Karpas-422 (cell line): ENCODE results near the gene ERICH3. TPM values are rescaled to one million over a fixed set of nuclear protein-coding genes. Genes with fewer than 3 reads are reported as not detected.
"Not testable (repeated sequence)": the region's sequence is repeated elsewhere in the genome, so short reads cannot be mapped to it uniquely, and the experiment has no call there.

Experiments
- DNase-seq: peaks from one replicate; pipeline ENCODE4 v3.0.0-alpha.2; 2015
- H2AFZ ChIP-seq: fragments of 200-600 bp; sonication (generic); 2 replicates; pipeline ENCODE4 v1.6.1; 2014; ENCODE audit warnings: antibody characterized with exemption, low read length, mixed read lengths
- H3K27ac ChIP-seq: fragments of 200-600 bp; sonication (generic); 2 replicates; pipeline ENCODE4 v1.5.1; 2014; ENCODE audit warnings: mild to moderate bottlenecking, low read length, moderate library complexity
- H3K27me3 ChIP-seq: fragments of 200-600 bp; sonication (generic); 2 replicates; pipeline ENCODE4 v1.6.1; 2014; ENCODE audit warnings: low read length, mixed read lengths
- H3K36me3 ChIP-seq: fragments of 200-600 bp; sonication (generic); 2 replicates; pipeline ENCODE4 v1.6.1; 2014; ENCODE audit warnings: low read length, mixed read lengths; ENCODE audit not compliant: insufficient read depth
- H3K4me1 ChIP-seq: fragments of 200-600 bp; sonication (generic); 2 replicates; pipeline ENCODE4 v1.6.1; 2014; ENCODE audit warnings: mild to moderate bottlenecking, low read length, mixed read lengths
- H3K4me2 ChIP-seq: fragments of 200-600 bp; sonication (generic); 2 replicates; pipeline ENCODE4 v1.6.1; 2014; ENCODE audit warnings: low read length, low read depth, mild to moderate bottlenecking; ENCODE audit not compliant: poor library complexity, severe bottlenecking
- H3K4me3 ChIP-seq: fragments of 200-600 bp; sonication (generic); 2 replicates; pipeline ENCODE4 v1.5.1; 2014; ENCODE audit warnings: mild to moderate bottlenecking, antibody characterized with exemption, low read length, mixed read lengths
- H3K79me2 ChIP-seq: fragments of 200-600 bp; sonication (generic); 2 replicates; pipeline ENCODE4 v1.6.1; 2014; ENCODE audit warnings: mild to moderate bottlenecking, low read length, mixed read lengths
- H3K9ac ChIP-seq: fragments of 200-600 bp; sonication (generic); 2 replicates; pipeline ENCODE4 v1.6.0; 2014; ENCODE audit warnings: low read length
- H3K9me2 ChIP-seq: fragments of 200-600 bp; sonication (generic), shearing (Covaris generic); replicated peaks from 2 replicates; pipeline ENCODE4 v1.6.0; 2014; ENCODE audit warnings: mild to moderate bottlenecking, low read length, moderate library complexity; ENCODE audit not compliant: insufficient read depth
- H3K9me3 ChIP-seq: fragments of 300-700, 200-600 bp; sonication (generic); 2 replicates; pipeline ENCODE4 v1.6.1; 2014; ENCODE audit warnings: low read length, mixed read lengths
- H4K20me1 ChIP-seq: fragments of 200-600 bp; sonication (generic); 2 replicates; pipeline ENCODE4 v1.6.1; 2014; ENCODE audit warnings: mild to moderate bottlenecking, antibody characterized with exemption, low read length, low read depth; ENCODE audit not compliant: insufficient read depth
- total RNA-seq: library from RNA; depleted of rRNA; stranded (reverse); fragments of >200 nt; shearing (Covaris generic); gene quantifications from 2 replicates; pipeline ENCODE4 v1.2.3, GENCODE V29; 2014; ENCODE audit warnings: low replicate concordance

Gene ERICH3
- total RNA-seq, 1 experiment from 2014 or later, result not detected

- peaks cover under 1% of the 10 kb centered on the region; the same call in 1 of the 2 replicates for H3K4me1 ChIP-seq
- H3K4me3 ChIP-seq, result no peak overlapping the region
- DNase-seq, result peak; percentile 48
- H3K9me2 ChIP-seq, result no peaks in the 10 kb centered on the region
- H3K27me3 ChIP-seq, result no peaks in the 10 kb centered on the region
- H2AFZ ChIP-seq, result no peak overlapping the region
- H3K9me3 ChIP-seq, result no peaks in the 10 kb centered on the region
- H4K20me1 ChIP-seq, result no peaks in the 10 kb centered on the region
- H3K79me2 ChIP-seq, result no peaks in the 10 kb centered on the region
- H3K4me2 ChIP-seq, result no peak overlapping the region
- no peaks in the 10 kb centered on the region for H3K36me3 ChIP-seq
- no peak overlapping the region for H3K27ac ChIP-seq
- no peak overlapping the region for H3K9ac ChIP-seq
Measured at GRCh38 chr1:74674278-74675048, 871 bp upstream of the ERICH3 start.

GRCh38 chr1:74670866-74671265 lies 2.7 kb downstream of the ERICH3 start:
- H3K9ac ChIP-seq, H3K79me2 ChIP-seq, H3K4me3 ChIP-seq, H3K4me1 ChIP-seq, H4K20me1 ChIP-seq, H3K27ac ChIP-seq, H3K36me3 ChIP-seq, H3K9me2 ChIP-seq, H3K4me2 ChIP-seq, DNase-seq, H2AFZ ChIP-seq, H3K27me3 ChIP-seq, H3K9me3 ChIP-seq: not testable (repeated sequence)

GRCh38 chr1:74654708-74655107 lies 18.9 kb downstream of the ERICH3 start:
- H3K36me3 ChIP-seq, result no peaks in the 10 kb centered on the region

DNA sequence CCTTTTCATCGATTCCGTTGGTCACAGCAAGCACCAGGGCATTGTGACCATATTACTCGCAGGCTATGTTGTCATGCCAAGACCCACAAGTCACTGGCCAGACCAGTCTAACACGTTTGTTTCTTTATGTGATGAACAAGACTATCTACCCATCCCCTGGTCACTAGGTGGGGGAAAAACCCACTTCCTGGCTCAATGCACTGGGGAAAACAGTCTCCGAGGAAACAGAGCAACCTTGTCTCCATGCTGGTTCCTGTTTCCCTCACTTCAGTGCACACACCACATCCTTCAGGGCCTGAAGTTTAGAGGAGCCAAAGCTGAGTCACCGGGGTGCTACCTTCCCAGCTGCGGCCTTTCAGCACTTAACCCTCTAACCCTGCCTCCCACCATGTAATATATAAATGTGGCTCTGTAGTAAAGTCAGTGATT lies 20.9 kb downstream of the ERICH3 start:
- H3K9ac ChIP-seq, result no peak overlapping the region; the same call in 1 of the 2 replicates
- H3K9me3 ChIP-seq, result no peaks in the 10 kb centered on the region
- H3K79me2 ChIP-seq, result no peaks in the 10 kb centered on the region
- DNase-seq, result peak; percentile 91
- H3K27me3 ChIP-seq, result no peaks in the 10 kb centered on the region
- H2AFZ ChIP-seq, result peak overlapping the region; percentile 40
- peak overlapping the region; percentile 1; the same call in 1 of the 2 replicates for H3K4me3 ChIP-seq
- H4K20me1 ChIP-seq, result no peaks in the 10 kb centered on the region
- peaks cover 21% of the 10 kb centered on the region for H3K4me1 ChIP-seq
- no peaks in the 10 kb centered on the region for H3K9me2 ChIP-seq
- H3K36me3 ChIP-seq, result no peaks in the 10 kb centered on the region
- no peak overlapping the region; the same call in 1 of the 2 replicates for H3K27ac ChIP-seq
- H3K4me2 ChIP-seq, result peak overlapping the region; percentile 49

More at GRCh38 chr1:74654708-74655107, 18.9 kb downstream of the ERICH3 start:
- H3K27ac ChIP-seq, result no peak overlapping the region
- no peak overlapping the region for H3K4me2 ChIP-seq
- no peak overlapping the region for H3K4me3 ChIP-seq
- no peak overlapping the region for H2AFZ ChIP-seq
- no peaks in the 10 kb centered on the region for H4K20me1 ChIP-seq
- H3K9me3 ChIP-seq, result no peaks in the 10 kb centered on the region
- no peaks in the 10 kb centered on the region for H3K79me2 ChIP-seq
- no peak for DNase-seq
- H3K27me3 ChIP-seq, result no peaks in the 10 kb centered on the region
- no peaks in the 10 kb centered on the region for H3K9me2 ChIP-seq
- H3K9ac ChIP-seq, result no peak overlapping the region
- H3K4me1 ChIP-seq, result peaks cover 21% of the 10 kb centered on the region

GRCh38 chr1:74650561-74650960 lies 23.0 kb downstream of the ERICH3 start:
- H3K79me2 ChIP-seq, result no peaks in the 10 kb centered on the region
- no peaks in the 10 kb centered on the region for H3K27me3 ChIP-seq
- no peaks in the 10 kb centered on the region for H4K20me1 ChIP-seq
- no peak overlapping the region for H3K4me2 ChIP-seq
- H2AFZ ChIP-seq, result no peak overlapping the region
- H3K4me3 ChIP-seq, result no peak overlapping the region
- H3K4me1 ChIP-seq, result peaks cover 21% of the 10 kb centered on the region
- no peaks in the 10 kb centered on the region for H3K36me3 ChIP-seq
- H3K27ac ChIP-seq, result no peak overlapping the region
- DNase-seq, result no peak
- H3K9me3 ChIP-seq, result no peaks in the 10 kb centered on the region
- no peak overlapping the region for H3K9ac ChIP-seq
- H3K9me2 ChIP-seq, result no peaks in the 10 kb centered on the region

- no peak overlapping the region for H2AFZ ChIP-seq
- no peak overlapping the region for H3K9ac ChIP-seq
- no peaks in the 10 kb centered on the region for H3K9me2 ChIP-seq
- H3K36me3 ChIP-seq, result no peaks in the 10 kb centered on the region
- H4K20me1 ChIP-seq, result no peaks in the 10 kb centered on the region
- H3K27ac ChIP-seq, result no peak overlapping the region
- no peaks in the 10 kb centered on the region for H3K79me2 ChIP-seq
- no peak overlapping the region for H3K4me3 ChIP-seq
- DNase-seq, result no peak
- H3K4me1 ChIP-seq, result no peaks in the 10 kb centered on the region
- H3K4me2 ChIP-seq, result no peak overlapping the region
- H3K27me3 ChIP-seq, result no peaks in the 10 kb centered on the region; the same call in 1 of the 2 replicates
- no peaks in the 10 kb centered on the region for H3K9me3 ChIP-seq
Measured at GRCh38 chr1:74641876-74642275, 31.7 kb downstream of the ERICH3 start.

GRCh38 chr1:74641161-74641560 lies 32.4 kb downstream of the ERICH3 start:
- Histone ChIP-seq H3K36me3 (no peaks in the 10 kb centered on the region), H3K4me2 (no peak overlapping the region), H3K27ac (no peak overlapping the region), H3K27me3 (no peaks in the 10 kb centered on the region; the same call in 1 of the 2 replicates), H3K9me2 (no peaks in the 10 kb centered on the region), H3K9me3 (no peaks in the 10 kb centered on the region), H3K9ac (no peak overlapping the region), H3K79me2 (no peaks in the 10 kb centered on the region), H3K4me3 (no peak overlapping the region), H2AFZ (no peak overlapping the region), H3K4me1 (no peaks in the 10 kb centered on the region), H4K20me1 (no peaks in the 10 kb centered on the region)
- no peak for DNase-seq

GRCh38 chr1:74637296-74637695 lies 36.3 kb downstream of the ERICH3 start:
- H2AFZ ChIP-seq, result no peak overlapping the region
- no peaks in the 10 kb centered on the region for H3K9me3 ChIP-seq
- no peaks in the 10 kb centered on the region for H3K9me2 ChIP-seq
- no peaks in the 10 kb centered on the region for H3K79me2 ChIP-seq
- H3K27me3 ChIP-seq, result no peaks in the 10 kb centered on the region; the same call in 1 of the 2 replicates
- H4K20me1 ChIP-seq, result no peaks in the 10 kb centered on the region
- H3K36me3 ChIP-seq, result no peaks in the 10 kb centered on the region
- no peak for DNase-seq
- H3K27ac ChIP-seq, result no peak overlapping the region
- no peak overlapping the region for H3K4me2 ChIP-seq
- no peaks in the 10 kb centered on the region for H3K4me1 ChIP-seq
- H3K4me3 ChIP-seq, result no peak overlapping the region
- no peak overlapping the region for H3K9ac ChIP-seq
